NCI-H2196 (cell line): Measurements from ENCODE around the gene PALLD.

Experiments
- DNase-seq: peaks from one replicate; lab custom pipeline; 2025; ENCODE audit not compliant: unreplicated experiment; lab: John Stamatoyannopoulos, UW

PALLD gene

DNA sequence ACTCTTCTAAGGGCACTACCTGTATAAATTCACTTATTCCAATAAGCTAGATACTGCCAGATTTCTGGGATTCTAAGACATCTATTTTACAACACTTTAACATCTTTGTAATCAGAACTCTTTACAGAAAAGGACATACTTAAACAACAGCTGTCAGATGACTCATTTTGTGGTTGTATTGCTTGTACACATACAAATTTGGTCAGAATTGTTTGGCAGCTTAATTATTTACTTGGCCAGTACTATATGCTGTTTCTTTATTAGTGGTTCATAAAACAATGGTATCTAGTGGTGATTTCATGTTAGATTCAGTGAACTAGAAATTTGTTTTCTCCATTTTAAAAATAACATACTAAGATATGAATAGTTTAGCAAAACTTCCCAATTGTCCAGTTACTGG is 27.2 kb downstream of the PALLD start:
- DNase-seq: no peak

DNA sequence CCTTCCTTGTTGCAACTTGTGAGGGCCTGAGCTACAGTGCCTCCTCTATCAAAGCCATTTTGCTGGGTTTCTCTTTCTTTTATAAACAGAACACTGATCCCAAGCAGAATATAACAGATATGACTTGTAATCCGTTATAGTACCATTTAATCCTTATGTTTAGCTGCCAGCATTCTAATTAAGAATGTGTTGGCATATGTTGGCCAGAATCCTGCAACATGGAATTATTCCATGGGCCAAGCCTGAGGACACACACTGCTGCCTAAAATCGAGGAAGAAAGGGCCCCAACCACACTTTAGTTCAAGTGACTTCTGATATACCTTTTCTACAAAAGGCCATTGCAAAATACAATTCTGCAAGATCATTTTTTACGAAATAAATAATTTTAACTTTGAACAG is 28.0 kb downstream of the PALLD start:
- DNase-seq: no peak

DNA sequence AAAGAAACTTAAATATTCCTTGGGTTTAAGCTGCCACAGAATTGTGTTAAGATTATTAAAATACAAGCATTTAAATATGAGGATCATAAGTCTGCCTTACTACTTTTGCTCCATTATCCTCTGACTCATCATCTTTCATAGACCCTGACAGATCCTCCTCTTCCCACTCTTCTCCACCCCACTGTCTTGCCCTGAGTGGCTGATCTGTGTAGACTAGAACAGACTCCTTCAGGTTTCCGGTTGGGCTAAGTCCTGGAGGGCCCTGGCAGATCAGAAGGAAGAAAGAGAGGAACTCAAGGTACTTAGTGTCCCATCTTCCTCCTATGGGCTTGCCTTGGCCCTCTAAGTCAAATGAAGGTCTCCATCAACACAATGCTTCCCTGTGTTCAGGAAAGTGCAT is 30.7 kb downstream of the PALLD start:
- no peak for DNase-seq

DNA sequence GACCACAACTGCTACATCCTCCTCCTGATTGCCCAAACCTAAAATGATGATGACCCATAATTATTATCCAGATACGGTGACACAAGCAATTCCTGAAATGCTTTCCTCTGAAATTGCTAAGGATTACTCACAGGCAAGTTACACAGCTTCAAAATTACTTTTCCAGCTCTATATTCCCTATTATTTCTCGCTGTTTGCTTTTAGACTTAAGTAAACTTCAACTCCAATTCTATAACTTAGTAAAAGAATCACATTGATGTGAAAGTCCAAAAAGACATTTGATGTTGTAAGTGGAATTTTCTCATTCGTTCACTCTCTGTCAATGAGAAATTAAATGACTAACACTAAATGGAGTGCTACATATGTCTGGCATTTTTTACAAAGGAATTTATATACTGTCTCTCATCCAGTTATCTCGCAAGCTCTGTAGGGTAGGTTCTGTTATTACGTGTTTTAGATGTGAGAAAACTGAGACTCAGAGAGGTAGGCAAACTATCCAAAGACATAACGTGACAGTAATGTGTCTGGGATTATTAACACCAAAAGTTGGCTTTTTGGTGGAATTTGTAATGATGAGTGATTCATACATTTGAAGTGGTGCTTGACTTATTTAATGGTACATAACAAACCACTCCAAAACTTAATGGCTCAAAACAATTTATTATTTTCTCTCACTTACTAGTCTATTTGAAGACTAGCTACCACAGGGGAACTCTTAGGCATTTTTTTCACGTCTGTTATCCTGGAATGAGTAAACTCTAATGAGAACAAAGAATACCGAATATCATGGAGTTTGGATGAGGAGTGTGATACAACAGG is 31.5 kb downstream of the PALLD start:
- DNase-seq: no peak

DNA sequence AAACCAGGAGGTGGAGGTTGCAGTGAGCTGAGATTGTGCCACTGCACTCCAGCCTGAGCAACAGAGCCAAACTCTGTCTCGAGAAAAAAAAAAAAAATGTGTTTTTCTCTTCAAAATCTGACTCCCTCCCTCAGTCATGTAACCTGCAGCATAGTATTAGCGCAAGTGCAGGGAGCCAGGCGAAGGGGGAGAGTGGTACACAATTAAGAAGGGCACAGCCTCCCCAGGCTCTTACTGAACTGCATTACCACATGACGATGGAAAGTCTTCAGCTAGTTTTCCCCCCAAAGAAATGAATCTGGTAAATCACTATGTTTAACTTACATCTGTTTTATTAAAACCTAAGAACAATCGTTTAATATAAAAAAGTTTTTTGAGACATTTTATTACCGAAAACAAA is 32.4 kb downstream of the PALLD start:
- no peak for DNase-seq

DNA sequence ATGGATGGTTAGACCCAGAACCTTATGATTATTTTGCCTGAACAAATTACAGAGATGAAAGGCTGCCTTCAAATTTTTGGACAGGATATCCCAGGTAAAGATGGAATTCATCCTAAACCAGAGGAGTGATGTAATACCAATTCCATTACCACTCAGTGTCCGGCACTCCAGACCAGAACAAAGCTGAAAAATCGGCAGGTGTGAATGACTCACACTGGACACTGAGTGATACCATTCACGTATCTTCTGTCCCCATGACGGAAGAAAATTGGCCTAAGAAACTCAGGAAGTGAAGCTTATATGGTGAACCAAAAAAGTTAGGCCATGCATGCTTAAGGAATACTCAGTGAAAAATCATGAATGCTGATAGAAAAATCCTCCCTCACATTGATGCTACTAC is 34.5 kb downstream of the PALLD start:
- no peak for DNase-seq

DNA sequence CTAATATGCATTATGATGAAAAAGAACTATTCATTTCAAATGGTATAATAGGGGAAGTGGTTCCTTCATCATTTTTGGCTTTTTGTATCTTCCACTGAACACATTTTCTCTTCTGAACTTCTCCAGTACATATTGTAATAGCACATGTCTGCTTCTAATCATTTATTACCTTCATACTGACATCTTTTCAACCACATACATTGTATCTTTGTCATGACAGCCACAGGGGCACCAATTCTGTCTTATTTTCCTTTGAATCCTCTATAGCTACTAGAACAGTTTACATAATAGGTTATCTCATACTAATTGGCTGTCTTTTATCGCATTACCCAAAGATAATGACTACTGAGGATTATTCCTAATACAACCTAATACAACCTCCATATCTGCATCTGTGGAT is 37.7 kb downstream of the PALLD start:
- DNase-seq: no peak

DNA sequence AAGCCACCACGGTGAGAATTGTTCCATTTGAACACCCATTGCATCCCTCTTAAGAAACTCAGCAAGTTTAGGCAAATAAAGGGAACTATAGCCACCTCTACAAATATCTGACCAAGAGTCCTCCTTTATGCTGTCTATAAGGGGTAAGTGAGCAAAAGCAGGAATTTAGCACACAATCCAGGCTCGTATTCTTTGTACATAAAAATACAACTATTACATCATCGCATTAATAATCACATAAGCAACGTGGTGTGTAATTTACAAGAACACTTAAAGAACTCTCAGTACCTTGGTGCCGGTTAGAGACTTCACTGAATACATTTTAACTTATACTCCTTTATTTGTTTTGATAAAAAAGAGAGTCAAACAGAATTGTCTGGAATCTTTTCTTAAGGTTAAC is 38.8 kb downstream of the PALLD start:
- no peak for DNase-seq

DNA sequence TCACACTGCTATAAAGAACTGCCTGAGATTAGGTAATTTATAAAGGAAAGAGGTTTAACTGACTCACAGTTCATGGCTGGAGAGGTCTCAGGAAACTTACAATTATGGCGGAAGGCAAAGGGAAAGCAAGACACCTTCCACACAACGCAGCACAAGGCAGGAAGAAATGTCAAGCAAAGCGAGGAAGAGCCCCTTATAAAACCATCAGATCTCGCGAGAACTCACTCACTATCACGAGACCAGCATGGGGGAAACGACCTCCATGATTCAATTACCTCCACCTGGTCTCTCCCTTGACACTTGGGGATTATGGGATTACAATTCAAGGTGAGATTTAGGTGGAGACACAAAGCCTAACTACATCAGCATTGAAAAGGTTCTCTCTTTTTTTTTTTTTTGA is 39.6 kb downstream of the PALLD start:
- no peak for DNase-seq

DNA sequence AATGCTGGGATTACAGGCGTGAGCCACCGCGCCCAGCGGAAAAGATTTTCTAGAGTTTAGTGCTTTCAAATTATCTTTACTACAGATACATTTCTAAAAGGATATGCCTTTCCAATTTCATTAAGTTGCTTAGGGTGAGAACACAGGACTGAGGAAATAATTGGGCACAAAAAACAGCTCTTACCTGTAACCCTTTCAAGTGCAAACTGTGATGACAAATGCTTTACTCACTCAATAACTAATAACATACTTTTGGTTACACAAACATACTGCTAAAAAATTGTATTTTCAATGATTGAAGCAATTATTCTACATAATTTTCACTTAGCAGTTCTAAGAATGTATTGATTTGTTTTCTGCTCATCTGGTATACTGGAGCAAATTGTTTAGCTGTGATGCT is 40.2 kb downstream of the PALLD start:
- no peak for DNase-seq

DNA sequence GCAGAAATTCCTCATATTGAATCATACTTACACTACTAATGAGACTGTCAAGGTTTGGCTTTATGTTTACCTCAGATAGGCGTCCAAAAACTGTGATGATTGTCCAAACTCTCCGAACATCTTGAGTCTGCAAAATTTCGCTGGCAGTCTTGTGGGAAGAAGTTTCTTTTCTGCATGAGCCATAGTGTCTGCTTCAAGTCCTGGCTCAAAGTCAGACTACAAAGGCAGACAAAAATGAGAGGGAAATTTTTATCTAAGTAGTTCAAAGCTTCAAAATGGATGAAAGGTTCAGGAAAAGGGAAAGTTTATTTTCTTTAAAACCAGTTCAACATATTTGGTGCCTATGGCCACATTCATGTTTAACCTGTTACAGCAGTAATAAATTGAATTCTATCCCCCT is 40.7 kb downstream of the PALLD start:
- no peak for DNase-seq

DNA sequence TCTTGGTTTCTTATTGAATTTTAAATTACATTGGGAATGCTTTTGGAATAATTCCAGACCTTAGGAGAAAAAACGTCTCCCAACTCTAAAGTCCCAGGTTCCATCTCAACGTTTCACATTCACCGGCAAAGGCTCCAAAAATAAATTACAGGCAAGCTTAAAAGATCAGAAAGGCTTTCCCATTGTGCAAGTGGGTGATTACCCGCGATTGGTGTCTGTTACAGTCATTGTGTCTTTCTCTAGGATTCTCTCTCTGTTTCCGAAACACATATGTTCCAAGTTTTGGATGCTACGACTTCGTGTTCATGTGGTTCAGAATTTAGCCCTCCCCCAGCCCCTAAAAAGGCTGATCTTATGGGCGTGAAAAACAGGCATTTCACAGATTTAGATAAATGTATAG is 41.8 kb downstream of the PALLD start:
- no peak for DNase-seq

DNA sequence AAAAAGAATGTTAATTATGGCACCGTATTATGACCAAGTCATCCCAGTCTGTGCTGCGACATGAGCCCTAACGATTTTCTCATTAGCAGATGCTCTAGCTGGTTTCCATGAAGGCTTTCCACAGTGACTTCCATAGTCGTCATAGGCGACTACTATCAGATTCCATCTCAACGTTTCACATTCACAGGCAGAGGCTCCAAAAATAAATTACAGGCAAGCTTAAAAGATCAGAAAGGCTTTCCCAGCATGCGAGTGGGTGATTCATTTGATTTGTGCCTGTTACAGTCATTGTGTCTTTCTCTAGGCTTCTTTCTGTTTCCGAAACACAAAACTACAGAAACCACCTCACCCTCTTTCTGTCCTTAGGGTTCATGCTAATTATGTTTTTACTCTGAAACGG is 43.2 kb downstream of the PALLD start:
- DNase-seq: no peak

DNA sequence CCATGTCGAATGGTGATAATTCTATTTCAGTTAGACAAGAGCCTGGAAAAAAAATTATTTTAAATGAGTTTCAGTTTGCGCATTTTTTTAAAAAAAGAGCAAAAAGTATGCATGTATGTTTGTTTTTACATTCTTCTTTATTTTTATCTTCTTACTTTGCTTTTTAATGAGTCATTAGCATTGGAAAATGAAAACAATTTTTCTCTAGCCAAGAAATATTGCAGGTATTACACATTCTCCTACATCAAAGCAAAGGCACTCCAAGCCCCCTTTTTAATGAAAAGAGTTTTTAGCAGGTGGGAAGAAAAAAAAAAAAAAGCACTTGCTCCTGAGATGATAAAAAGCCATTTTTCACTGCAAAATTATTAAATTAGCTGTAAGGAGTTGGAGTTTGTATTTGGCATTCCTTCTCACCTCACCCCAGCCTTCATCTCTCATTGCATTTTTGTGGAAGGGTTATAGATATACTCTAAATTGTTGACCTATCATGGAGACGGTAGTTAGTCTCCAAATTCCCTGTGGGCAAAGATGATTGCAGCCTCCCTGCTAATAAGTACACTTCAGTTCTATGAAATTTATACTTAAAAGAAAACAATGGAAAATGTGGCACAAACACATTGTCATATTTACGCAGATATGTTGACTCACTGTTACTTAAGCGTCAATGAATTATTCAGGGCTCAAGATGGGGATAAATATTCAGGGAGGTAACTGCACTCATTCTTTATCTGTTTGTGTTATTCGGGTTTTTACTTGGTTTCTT is 43.8 kb downstream of the PALLD start:
- no peak for DNase-seq

DNA sequence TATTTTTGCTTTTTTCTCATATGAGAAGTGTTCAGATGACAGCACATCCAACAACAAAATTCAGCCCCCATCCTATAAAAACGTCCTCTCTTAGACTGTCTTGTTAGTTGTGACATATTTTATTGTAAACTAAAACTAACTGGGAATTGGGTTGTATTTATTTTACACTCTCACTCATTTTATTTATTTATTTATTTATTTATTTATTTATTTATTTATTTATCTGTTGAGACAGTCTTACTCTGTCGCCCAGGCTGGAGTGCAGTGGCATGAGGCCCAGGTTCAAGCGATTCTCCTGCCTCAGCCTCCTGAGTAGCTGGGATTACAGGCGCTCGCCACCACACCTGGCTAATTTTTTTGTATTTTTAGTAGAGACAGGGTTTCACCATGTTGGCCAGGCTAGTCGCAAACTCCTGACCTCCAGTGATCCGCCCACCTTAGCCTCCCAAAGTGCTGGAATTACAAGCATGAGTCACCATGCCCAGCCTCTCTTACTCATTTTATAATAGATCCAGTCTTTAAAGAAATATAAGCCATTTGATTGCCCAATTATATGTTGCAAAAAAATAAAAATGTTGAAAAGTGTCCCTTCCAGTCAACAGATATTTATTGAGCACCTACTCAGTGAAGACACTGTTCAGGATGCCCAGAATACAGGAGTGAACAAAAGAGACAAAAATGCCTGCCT is 44.6 kb downstream of the PALLD start:
- DNase-seq: no peak

DNA sequence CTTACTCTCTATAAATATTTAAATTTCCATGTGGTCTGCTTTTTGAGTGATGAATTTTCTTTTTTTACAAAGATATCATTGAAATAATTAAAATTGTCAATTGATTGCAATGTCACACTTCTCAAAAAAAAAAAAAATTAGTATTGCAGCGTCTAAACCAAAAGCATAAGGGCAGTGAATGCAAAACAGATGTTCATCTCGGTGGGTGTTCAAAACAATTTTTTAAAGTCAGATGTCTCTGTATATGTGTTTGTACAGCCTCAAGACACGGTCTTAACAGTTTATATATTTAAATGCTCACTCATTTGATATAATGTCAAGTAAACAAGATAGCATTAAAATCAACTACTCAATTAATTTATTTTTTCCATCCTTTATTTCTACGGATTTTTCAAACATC is 52.3 kb downstream of the PALLD start:
- DNase-seq: no peak

DNA sequence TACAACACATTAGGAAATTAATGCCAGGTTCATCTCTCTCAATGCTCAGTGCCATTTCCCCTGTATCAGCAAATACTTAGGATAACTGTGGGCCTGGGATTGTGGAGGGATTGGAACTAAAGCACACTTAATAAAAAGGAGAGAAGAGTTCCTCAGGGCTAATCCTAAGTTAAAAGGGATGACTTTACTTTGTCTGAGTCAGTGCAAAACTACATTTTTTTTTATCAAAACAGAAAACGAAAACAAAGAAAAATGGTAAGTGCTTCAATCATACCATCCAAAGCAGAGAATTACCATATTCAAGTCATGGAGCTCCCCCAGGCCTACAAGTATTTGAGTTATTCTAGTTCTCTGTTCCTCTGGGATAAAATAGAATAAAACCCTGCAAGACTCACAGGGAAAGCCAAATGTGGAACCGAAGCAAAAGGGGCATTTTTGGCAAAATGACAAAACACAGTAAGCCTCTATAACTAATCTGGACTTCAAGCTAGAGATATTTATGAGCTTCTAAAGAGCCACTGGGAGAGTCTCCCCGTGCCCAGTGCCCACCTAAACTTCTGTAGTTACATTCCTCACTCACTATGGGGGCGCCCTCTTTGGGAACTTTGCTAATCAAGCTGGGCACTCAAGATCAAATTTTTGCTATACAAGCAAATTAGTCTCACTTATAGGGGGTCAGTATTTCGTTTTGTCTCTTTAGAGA is 53.4 kb downstream of the PALLD start:
- no peak for DNase-seq

DNA sequence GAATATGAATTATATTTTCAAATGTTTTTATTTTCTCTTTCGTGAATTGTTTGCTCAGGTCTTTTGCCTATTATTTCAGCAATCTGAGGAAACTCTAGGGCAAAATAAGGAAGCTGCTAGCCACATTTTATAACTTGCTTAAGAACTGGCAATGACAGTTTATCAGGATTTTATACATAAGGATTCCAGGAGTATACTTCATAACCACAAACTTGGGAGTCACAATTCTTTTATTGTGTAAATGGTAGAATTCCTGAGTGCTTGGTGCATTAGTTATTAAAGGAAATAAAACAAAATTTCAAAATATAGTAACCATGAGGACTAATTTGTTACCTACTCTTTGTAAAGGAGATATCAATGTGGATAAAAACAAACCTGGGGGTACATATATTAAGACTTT is 54.4 kb downstream of the PALLD start:
- no peak for DNase-seq

DNA sequence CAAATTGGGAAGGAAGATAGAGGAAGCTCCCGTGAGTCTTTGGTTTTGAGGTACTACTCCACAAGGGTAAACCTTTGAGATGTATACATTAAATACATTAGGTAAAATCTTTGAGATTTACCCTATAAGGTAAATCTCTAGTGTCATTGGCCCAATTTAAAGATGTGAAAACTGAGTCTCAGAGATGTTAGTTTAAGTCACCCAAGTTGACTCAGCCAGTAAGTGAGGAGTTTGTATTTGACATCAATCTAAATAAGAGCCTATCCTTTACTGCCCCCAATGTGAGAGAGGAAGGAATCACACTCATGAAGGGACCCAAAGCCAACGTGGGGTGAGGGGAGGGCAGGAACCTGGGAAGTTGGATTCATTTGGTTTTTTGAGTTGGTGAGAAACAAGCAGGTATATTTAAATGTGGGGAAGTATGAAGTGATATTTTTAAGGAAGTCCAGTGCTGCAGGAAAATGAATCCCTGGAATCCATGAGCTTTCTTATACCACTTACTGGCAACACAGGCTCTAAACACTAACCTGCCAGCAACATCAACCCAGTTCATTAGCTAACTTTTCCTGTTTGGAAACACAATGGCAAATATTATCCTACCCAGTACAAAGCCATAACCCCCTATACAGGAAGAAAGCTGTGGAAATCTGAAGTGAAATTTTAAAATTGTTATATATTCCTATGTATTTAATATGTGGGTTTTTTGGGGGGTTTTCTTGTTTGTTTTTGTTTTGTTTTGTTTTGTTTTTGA is 55.3 kb downstream of the PALLD start:
- DNase-seq: no peak

DNA sequence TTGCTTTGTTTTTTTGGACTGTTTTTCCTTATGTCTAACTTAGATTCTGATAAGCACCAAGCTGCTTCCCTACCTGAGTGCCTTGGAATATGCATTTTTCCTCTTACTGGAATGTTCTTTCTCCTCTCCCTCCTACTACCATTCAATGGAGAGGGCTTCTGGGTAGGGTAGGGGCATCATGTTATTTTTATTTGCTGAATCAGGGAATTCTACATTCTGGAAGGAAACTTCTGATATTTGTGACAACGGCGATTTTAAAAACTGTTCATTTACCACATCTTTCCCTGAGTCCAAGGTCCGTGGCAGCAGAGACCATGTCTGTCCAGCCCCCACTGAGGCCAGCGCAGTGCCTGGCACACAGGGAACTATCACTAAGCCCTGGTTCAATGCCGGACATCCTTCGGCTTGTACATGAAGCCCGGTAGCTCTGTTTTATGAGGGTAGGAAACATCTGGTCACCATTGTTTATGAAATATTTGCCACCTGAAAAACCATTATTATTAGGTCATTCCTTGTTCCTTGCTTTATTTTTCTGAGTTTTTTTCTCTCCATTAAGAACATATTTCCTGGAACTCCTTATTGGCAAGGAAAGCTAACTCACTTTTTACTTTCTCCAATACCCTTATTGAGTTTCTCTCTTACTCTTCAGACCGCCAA is 57.0 kb downstream of the PALLD start:
- DNase-seq: no peak
